ENCODE data around the gene REG4. TPM values are rescaled to one million over a fixed set of nuclear protein-coding genes. Genes with fewer than 3 reads are reported as not detected.

The REG4 gene
- total RNA-seq, 5 donors from 2014 or later (not counting 1 experiment from before 2014, with no cell fraction given), result 1.6 to 7.7 (median 3.0) TPM

DNA sequence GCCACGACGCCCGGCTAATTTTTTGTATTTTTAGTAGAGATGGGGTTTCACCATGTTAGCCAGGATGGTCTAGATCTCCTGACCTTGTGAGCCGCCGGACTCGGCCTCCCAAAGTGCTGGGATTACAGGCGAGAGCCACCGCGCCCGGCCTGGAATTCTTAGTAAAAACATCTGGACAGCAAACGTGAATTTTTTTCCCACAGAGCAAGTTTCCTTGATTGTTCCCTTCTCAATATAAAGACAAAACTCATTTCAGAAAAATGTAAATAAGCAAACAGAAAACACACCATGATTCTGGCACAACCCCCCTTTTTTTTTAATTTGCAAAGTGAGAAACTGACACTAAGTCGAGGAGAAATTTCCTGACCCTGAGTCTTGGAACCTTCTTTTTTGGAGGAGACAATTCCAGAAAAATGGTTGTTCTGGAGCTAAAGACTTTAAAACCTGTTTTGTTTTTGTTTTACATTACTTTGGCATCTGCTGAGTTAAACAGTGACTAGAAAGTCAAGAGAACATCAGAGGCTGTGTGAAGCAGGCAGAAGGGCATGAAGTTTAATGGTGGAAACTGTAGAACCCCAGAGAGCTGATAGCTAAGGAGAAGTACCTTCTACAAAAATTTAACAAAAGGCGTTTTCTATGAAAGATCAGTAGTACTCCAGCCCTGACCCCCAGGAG lies 32.2 kb downstream of the REG4 start:
- Mint-ChIP-seq H3K9me3 (no peaks in the 10 kb centered on the region), H3K27ac (no peak overlapping the region), H3K4me3 (no peak overlapping the region), H3K36me3 (no peaks in the 10 kb centered on the region), H3K4me1 (no peaks in the 10 kb centered on the region), H3K27me3 (peaks cover 3 to 7% of the 10 kb centered on the region in 2 donors)
- ATAC-seq (replicated peaks in 1 of 4), result no peak
- H3K4me1 ChIP-seq (ENCODE audit: control insufficient read depth in 1 of 2, extremely low read depth in 1 of 2, insufficient read depth in 2 of 2, low read length in 2 of 2), result no peaks in the 10 kb centered on the region
- H3K27me3 ChIP-seq (replicated peaks in 1 of 2; ENCODE audit: control insufficient read depth in 2 of 2, extremely low read depth in 1 of 2, insufficient read depth in 2 of 2, low read length in 1 of 2), result peaks cover 0 to 5% of the 10 kb centered on the region in 2 experiments
- POLR2A ChIA-PET, result no interaction called here
- DNase-seq, result no peak
- H3K4me3 ChIP-seq (ENCODE audit: control insufficient read depth in 1 of 2, extremely low read depth in 1 of 2, low read length in 1 of 2), result no peak overlapping the region
- 92% methylated on average over 9 of the region's 13 CpGs for WGBS (ENCODE audit: insufficient coverage)
- H3K36me3 ChIP-seq (ENCODE audit: control insufficient read depth in 2 of 2, extremely low read depth in 1 of 2, insufficient read depth in 1 of 2, low read length in 1 of 2), result no peaks in the 10 kb centered on the region
- H3K27ac ChIP-seq (ENCODE audit: low read length), result no peak overlapping the region
- H3K9me3 ChIP-seq, result no peaks in the 10 kb centered on the region
- CTCF ChIA-PET, result no interaction called here

DNA sequence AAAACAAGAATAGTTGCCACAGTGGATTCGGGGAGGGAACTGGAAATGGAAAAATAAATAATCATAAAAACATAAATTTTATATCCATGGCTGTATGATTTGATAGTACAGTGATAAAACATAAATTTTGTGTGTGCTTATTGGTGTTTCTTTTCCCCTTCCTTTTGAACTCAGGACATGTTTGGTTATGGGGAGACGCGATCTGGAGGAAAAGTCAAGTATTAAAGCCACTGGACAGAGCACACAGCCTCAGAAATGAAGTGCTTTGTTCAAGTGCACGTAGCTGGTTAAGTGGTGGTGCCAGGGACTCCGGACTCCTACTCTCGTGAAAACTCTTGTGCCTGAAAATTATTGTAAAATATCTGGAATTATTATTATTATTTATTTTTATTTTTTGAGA lies 32.9 kb downstream of the REG4 start:
- Mint-ChIP-seq H3K27ac (no peak overlapping the region), H3K9me3 (no peaks in the 10 kb centered on the region), H3K36me3 (no peaks in the 10 kb centered on the region), H3K27me3 (peaks cover 7% of the 10 kb centered on the region in 2 donors), H3K4me1 (no peaks in the 10 kb centered on the region), H3K4me3 (no peak overlapping the region)
- CTCF ChIA-PET, result no interaction called here
- H3K27ac ChIP-seq (ENCODE audit: low read length), result no peak overlapping the region
- ATAC-seq (replicated peaks in 1 of 4), result no peak
- H3K4me3 ChIP-seq (ENCODE audit: control insufficient read depth in 1 of 2, extremely low read depth in 1 of 2, low read length in 1 of 2), result no peak overlapping the region
- H3K4me1 ChIP-seq (ENCODE audit: control insufficient read depth in 1 of 2, extremely low read depth in 1 of 2, insufficient read depth in 2 of 2, low read length in 2 of 2), result no peaks in the 10 kb centered on the region
- WGBS (ENCODE audit: insufficient coverage), result no CpG with 5 or more reads among the region's 6 CpGs
- POLR2A ChIA-PET, result no interaction called here
- no peaks in the 10 kb centered on the region for H3K9me3 ChIP-seq
- no peaks in the 10 kb centered on the region for H3K36me3 ChIP-seq (ENCODE audit: control insufficient read depth in 2 of 2, extremely low read depth in 1 of 2, insufficient read depth in 1 of 2, low read length in 1 of 2)
- peaks cover 0 to 5% of the 10 kb centered on the region in 2 experiments for H3K27me3 ChIP-seq (replicated peaks in 1 of 2; ENCODE audit: control insufficient read depth in 2 of 2, extremely low read depth in 1 of 2, insufficient read depth in 2 of 2, low read length in 1 of 2)
- no peak for DNase-seq

DNA sequence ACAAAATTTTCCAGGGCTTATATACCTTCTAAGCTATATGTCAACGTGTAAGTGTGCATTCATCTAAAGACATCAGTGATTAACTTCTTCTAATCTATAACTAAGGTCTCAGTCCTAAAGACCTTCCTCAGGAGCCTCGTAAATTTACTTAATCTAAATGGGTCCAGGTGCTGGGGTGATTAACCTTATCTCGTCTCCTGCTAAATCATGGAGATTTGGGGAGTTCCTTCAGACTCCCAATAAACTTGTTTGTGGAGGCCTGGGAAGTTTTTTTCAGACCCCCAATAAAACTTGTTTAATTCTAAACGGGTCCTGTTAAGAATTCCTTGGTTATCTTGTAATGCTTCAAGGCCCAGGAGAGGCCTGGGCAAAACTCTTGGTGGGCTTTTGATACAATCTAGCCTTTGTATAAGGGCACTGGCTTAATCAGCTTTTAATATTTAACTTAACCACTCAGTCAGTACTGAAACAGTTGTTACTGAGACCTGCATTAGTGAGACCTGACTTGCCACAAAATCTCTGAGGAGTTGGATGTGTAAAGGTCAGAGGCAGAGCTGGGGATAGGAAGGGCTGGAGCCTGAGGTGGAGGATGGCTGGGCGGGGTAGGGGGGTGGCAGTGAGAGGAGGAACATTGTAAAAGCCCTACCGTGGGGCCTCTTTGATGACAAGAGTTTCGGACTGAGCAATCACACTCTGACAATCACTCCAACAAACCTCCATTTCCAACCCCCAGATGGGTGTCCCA lies 36.3 kb downstream of the REG4 start:
- no peak overlapping the region for H3K4me3 ChIP-seq (ENCODE audit: control insufficient read depth in 1 of 2, extremely low read depth in 1 of 2, low read length in 1 of 2)
- no peaks in the 10 kb centered on the region for H3K36me3 ChIP-seq (ENCODE audit: control insufficient read depth in 2 of 2, extremely low read depth in 1 of 2, insufficient read depth in 1 of 2, low read length in 1 of 2)
- no peaks in the 10 kb centered on the region for H3K4me1 Mint-ChIP-seq
- no peak overlapping the region for H3K27ac Mint-ChIP-seq
- H3K9me3 Mint-ChIP-seq, result no peaks in the 10 kb centered on the region
- no peaks in the 10 kb centered on the region for H3K9me3 ChIP-seq
- H3K4me1 ChIP-seq (ENCODE audit: control insufficient read depth in 1 of 2, extremely low read depth in 1 of 2, insufficient read depth in 2 of 2, low read length in 2 of 2), result no peaks in the 10 kb centered on the region
- no peak for ATAC-seq (replicated peaks in 1 of 4)
- no peak for DNase-seq
- ChIA-PET POLR2A (no interaction called here), CTCF (no interaction called here)
- H3K27me3 Mint-ChIP-seq, result peaks cover 5 to 7% of the 10 kb centered on the region in 2 donors
- H3K4me3 Mint-ChIP-seq, result no peak overlapping the region
- WGBS (ENCODE audit: insufficient coverage), result 60% methylated on average over 1 of the region's 7 CpGs
- H3K36me3 Mint-ChIP-seq, result no peaks in the 10 kb centered on the region
- H3K27me3 ChIP-seq (replicated peaks in 1 of 2; ENCODE audit: control insufficient read depth in 2 of 2, extremely low read depth in 1 of 2, insufficient read depth in 2 of 2, low read length in 1 of 2), result peaks cover 0 to 5% of the 10 kb centered on the region in 2 experiments
- no peak overlapping the region for H3K27ac ChIP-seq (ENCODE audit: low read length)

- 90% methylated on average over 2 of the region's 3 CpGs for WGBS (ENCODE audit: insufficient coverage)
- ATAC-seq (replicated peaks in 1 of 4) (no peak), DNase-seq (no peak)
- H3K27me3 Mint-ChIP-seq, result peaks cover 4 to 9% of the 10 kb centered on the region in 2 donors
- no peaks in the 10 kb centered on the region for H3K9me3 Mint-ChIP-seq
- H3K27ac ChIP-seq (ENCODE audit: low read length), result no peak overlapping the region
- H3K9me3 ChIP-seq, result no peaks in the 10 kb centered on the region
- no peaks in the 10 kb centered on the region for H3K36me3 Mint-ChIP-seq
- no peaks in the 10 kb centered on the region for H3K4me1 Mint-ChIP-seq
- POLR2A ChIA-PET, result no interaction called here
- H3K27me3 ChIP-seq (replicated peaks in 1 of 2; ENCODE audit: control insufficient read depth in 2 of 2, extremely low read depth in 1 of 2, insufficient read depth in 2 of 2, low read length in 1 of 2), result peaks cover 0 to 8% of the 10 kb centered on the region in 2 experiments
- H3K27ac Mint-ChIP-seq, result no peak overlapping the region
- CTCF ChIA-PET, result no interaction called here
- no peaks in the 10 kb centered on the region for H3K4me1 ChIP-seq (ENCODE audit: control insufficient read depth in 1 of 2, extremely low read depth in 1 of 2, insufficient read depth in 2 of 2, low read length in 2 of 2)
- no peaks in the 10 kb centered on the region for H3K36me3 ChIP-seq (ENCODE audit: control insufficient read depth in 2 of 2, extremely low read depth in 1 of 2, insufficient read depth in 1 of 2, low read length in 1 of 2)
- no peak overlapping the region for H3K4me3 Mint-ChIP-seq
- no peak overlapping the region for H3K4me3 ChIP-seq (ENCODE audit: control insufficient read depth in 1 of 2, extremely low read depth in 1 of 2, low read length in 1 of 2)
Measured at GRCh38 chr1:119773711-119774241, 37.5 kb downstream of the REG4 start.

DNA sequence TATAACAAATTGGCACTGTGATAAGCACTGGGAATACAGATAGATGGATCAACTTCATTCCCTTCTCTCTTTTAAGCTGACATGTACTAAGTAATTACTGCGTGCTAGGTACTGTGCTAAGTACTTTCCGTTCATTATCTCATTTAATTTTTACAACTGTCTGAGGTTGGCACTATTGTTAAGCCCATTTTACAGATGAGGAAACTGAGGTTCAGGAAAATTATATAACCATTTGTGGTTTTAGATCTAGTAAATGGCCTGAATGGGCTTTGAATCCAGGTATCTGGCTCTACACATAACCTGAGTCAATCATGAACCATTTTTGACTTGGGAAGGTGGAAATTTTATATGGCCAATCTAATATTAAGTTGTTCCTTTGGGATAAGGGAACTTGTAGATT lies 39.0 kb downstream of the REG4 start:
- H3K27me3 ChIP-seq (replicated peaks in 1 of 2; ENCODE audit: control insufficient read depth in 2 of 2, extremely low read depth in 1 of 2, insufficient read depth in 2 of 2, low read length in 1 of 2), result peaks cover 0 to 10% of the 10 kb centered on the region in 2 experiments
- no peaks in the 10 kb centered on the region for H3K36me3 Mint-ChIP-seq
- no peak overlapping the region for H3K4me3 Mint-ChIP-seq
- H3K27ac ChIP-seq (ENCODE audit: low read length), result no peak overlapping the region
- H3K4me1 Mint-ChIP-seq, result no peaks in the 10 kb centered on the region
- H3K36me3 ChIP-seq (ENCODE audit: control insufficient read depth in 2 of 2, extremely low read depth in 1 of 2, insufficient read depth in 1 of 2, low read length in 1 of 2), result no peaks in the 10 kb centered on the region
- DNase-seq (no peak), ATAC-seq (replicated peaks in 1 of 4) (no peak)
- CTCF ChIA-PET, result no interaction called here
- H3K27me3 Mint-ChIP-seq, result peaks cover 8 to 11% of the 10 kb centered on the region in 2 donors
- POLR2A ChIA-PET, result no interaction called here
- WGBS (ENCODE audit: insufficient coverage), result no CpG with 5 or more reads among the region's 2 CpGs
- no peaks in the 10 kb centered on the region for H3K9me3 ChIP-seq
- no peak overlapping the region for H3K4me3 ChIP-seq (ENCODE audit: control insufficient read depth in 1 of 2, extremely low read depth in 1 of 2, low read length in 1 of 2)
- H3K9me3 Mint-ChIP-seq, result no peaks in the 10 kb centered on the region
- H3K27ac Mint-ChIP-seq, result no peak overlapping the region
- no peaks in the 10 kb centered on the region for H3K4me1 ChIP-seq (ENCODE audit: control insufficient read depth in 1 of 2, extremely low read depth in 1 of 2, insufficient read depth in 2 of 2, low read length in 2 of 2)

DNA sequence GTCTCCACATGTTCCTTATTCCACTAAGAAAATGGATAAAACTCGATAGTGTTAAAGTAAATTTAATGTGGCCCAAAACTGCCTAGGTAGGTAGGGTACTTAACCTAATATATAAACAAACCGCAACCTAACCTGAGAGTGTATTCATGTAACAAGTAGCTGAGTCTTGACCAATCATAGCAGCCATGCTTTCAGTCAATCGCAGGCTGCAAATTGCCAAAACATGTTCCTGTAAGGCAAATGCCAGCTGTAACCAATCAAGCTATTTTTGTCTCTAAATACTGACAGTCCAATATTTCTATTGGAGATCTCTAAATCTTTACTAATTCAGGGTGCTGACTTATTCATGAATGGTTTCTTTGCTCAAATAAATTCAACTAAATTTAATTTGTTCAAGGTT lies 39.5 kb downstream of the REG4 start:
- POLR2A ChIA-PET, result no interaction called here
- H3K36me3 ChIP-seq (ENCODE audit: control insufficient read depth in 2 of 2, extremely low read depth in 1 of 2, insufficient read depth in 1 of 2, low read length in 1 of 2), result no peaks in the 10 kb centered on the region
- Mint-ChIP-seq H3K9me3 (no peaks in the 10 kb centered on the region), H3K4me1 (no peaks in the 10 kb centered on the region), H3K4me3 (no peak overlapping the region), H3K36me3 (no peaks in the 10 kb centered on the region), H3K27ac (no peak overlapping the region), H3K27me3 (peaks cover 13 to 16% of the 10 kb centered on the region in 2 donors)
- H3K4me1 ChIP-seq (ENCODE audit: control insufficient read depth in 1 of 2, extremely low read depth in 1 of 2, insufficient read depth in 2 of 2, low read length in 2 of 2), result no peaks in the 10 kb centered on the region
- no peak for DNase-seq
- no peak overlapping the region for H3K27ac ChIP-seq (ENCODE audit: low read length)
- H3K4me3 ChIP-seq (ENCODE audit: control insufficient read depth in 1 of 2, extremely low read depth in 1 of 2, low read length in 1 of 2), result no peak overlapping the region
- ATAC-seq (replicated peaks in 1 of 4), result no peak
- CTCF ChIA-PET, result no interaction called here
- 90% methylated on average over 2 of the region's 3 CpGs for WGBS (ENCODE audit: insufficient coverage)
- peaks cover 0 to 13% of the 10 kb centered on the region in 2 experiments for H3K27me3 ChIP-seq (replicated peaks in 1 of 2; ENCODE audit: control insufficient read depth in 2 of 2, extremely low read depth in 1 of 2, insufficient read depth in 2 of 2, low read length in 1 of 2)
- no peaks in the 10 kb centered on the region for H3K9me3 ChIP-seq
